ENCODE results near the gene APBA1. TPM values are rescaled to one million over a fixed set of nuclear protein-coding genes. Genes with fewer than 3 reads are reported as not detected.

APBA1 gene
- total and polyA plus RNA-seq, 9 of the 15 experiments (the other 6 are each of a cell fraction or from before 2014, with no cell fraction given) = 0.01 to 0.02 TPM; not detected in 7

DNA sequence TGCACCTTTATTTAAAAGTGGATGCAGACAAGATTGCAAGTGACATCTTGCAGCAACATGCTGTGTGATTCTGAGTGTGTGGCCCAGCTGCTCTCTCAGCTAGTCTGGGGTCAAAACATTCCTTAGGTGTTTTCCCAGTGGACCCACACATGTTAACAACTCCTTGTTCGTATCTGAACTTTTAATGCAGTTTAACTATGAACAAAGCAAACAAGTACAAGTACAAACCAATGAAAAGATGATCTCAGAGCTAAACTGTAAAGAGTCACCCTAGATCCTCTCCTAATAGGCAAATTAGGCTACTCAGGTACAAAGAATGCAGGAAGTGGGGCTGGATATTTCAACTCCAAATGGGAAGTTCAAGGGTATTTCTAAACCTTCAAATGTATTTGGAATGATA is 238.8 kb downstream of the APBA1 start:
- H3K4me2 ChIP-seq (ENCODE audit: insufficient read depth, low read length) = no peak overlapping the region
- FAIRE-seq (no peak), DNase-seq (ENCODE audit: extremely low read depth in 1 of 4, low spot score in 3 of 4) (no peak), ATAC-seq (no peak)
- H3K4me3 ChIP-seq = no peak overlapping the region
- no peak overlapping the region for H2AFZ ChIP-seq (ENCODE audit: low read depth, low read length)
- no TSS peak for BruUV-seq (replicated peaks)
- 0% methylated on average over 1 of the region's 1 CpG for WGBS (ENCODE audit: insufficient coverage, low coverage, missing lambda C conversion rate)
- no peaks in the 10 kb centered on the region for H3K9me1 ChIP-seq (ENCODE audit: control insufficient read depth, insufficient read depth, low read length)
- H3K4me1 ChIP-seq (replicated peaks in 1 of 2; ENCODE audit: control insufficient read depth in 2 of 2, insufficient read depth in 2 of 2, low read length in 2 of 2) = no peaks in the 10 kb centered on the region
- TF ChIP-seq ZFP30 (CRISPR knock-in tag; IDR thresholded peaks at IDR 0.05; ENCODE audit: borderline replicate concordance) = no peak
- no peaks in the 10 kb centered on the region for H3K9me3 ChIP-seq (replicated peaks; ENCODE audit: control insufficient read depth, insufficient read depth, low read depth, low read length)
- peaks cover 0 to under 1% of the 10 kb centered on the region in 2 experiments; a peak in 1 of 5 replicates for H3K27me3 ChIP-seq (ENCODE audit: control insufficient read depth in 2 of 2, insufficient read depth in 2 of 2, low read length in 2 of 2)
- no peak overlapping the region for H3K27ac ChIP-seq (ENCODE audit: extremely low read depth, low read depth, low read length)
- no peaks in the 10 kb centered on the region for H3K79me2 ChIP-seq (ENCODE audit: control insufficient read depth, insufficient read depth, low read length)
- H4K20me1 ChIP-seq (replicated peaks; ENCODE audit: control insufficient read depth, insufficient read depth, low read length) = no peaks in the 10 kb centered on the region
- intact Hi-C loops (cut with micrococcal nuclease) = no loop called here
- no peak overlapping the region for H3K9ac ChIP-seq (ENCODE audit: insufficient read depth in 1 of 2, low read depth in 2 of 2, low read length in 2 of 2)
- H3K36me3 ChIP-seq (ENCODE audit: control insufficient read depth, insufficient read depth, low read length) = no peaks in the 10 kb centered on the region
- POLR2A ChIA-PET = no interaction called here
- CTCF ChIA-PET (ENCODE audit: low intra/inter-chr PET ratio) = no interaction called here
- in situ Hi-C loops (cut with MboI) = loop anchor here (25.0 kb wide), 1 partner anchor 679 kb away; no protein-coding TSS in a partner anchor

DNA sequence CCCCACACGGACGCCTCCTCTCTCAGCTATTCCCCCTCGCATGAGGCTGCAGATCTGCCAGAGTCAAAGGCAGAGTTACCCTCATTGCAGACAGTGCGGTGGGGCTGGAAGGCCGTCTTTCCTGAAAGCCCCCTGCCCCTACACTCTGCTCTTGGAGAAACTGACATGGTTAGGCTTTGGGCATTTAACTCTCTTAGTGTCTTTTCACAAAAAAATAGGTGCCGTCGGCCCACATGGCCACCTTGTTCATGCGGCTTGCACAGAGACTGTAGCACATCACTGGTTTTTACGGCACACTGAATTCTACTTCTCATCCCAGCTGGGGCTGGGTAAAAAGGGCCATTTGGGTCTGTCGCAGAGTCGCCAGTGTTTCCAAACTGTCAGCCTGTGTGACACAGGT is 239.5 kb downstream of the APBA1 start:
- CTCF ChIA-PET (ENCODE audit: low intra/inter-chr PET ratio) = no interaction called here
- no peak overlapping the region for H3K9ac ChIP-seq (ENCODE audit: insufficient read depth in 1 of 2, low read depth in 2 of 2, low read length in 2 of 2)
- H3K9me3 ChIP-seq (replicated peaks; ENCODE audit: control insufficient read depth, insufficient read depth, low read depth, low read length) = no peaks in the 10 kb centered on the region
- no peak for DNase-seq (ENCODE audit: extremely low read depth in 1 of 4, low spot score in 3 of 4)
- no peaks in the 10 kb centered on the region for H3K36me3 ChIP-seq (ENCODE audit: control insufficient read depth, insufficient read depth, low read length)
- no peaks in the 10 kb centered on the region for H4K20me1 ChIP-seq (replicated peaks; ENCODE audit: control insufficient read depth, insufficient read depth, low read length)
- intact Hi-C loops (cut with micrococcal nuclease) (no loop called here), in situ Hi-C loops (cut with MboI) (loop anchor here (25.0 kb wide), 1 partner anchor 680 kb away; no protein-coding TSS in a partner anchor)
- no peak overlapping the region for H2AFZ ChIP-seq (ENCODE audit: low read depth, low read length)
- H3K4me2 ChIP-seq (ENCODE audit: insufficient read depth, low read length) = no peak overlapping the region
- H3K79me2 ChIP-seq (ENCODE audit: control insufficient read depth, insufficient read depth, low read length) = no peaks in the 10 kb centered on the region
- H3K4me1 ChIP-seq (replicated peaks in 1 of 2; ENCODE audit: control insufficient read depth in 2 of 2, insufficient read depth in 2 of 2, low read length in 2 of 2) = no peaks in the 10 kb centered on the region
- POLR2A ChIA-PET = interaction anchor here (0.6 kb wide), 1 partner anchor 388 kb away, joined by 3 read pairs; no protein-coding TSS in a partner anchor
- H3K27me3 ChIP-seq (ENCODE audit: control insufficient read depth in 2 of 2, insufficient read depth in 2 of 2, low read length in 2 of 2) = peaks cover 0 to 7% of the 10 kb centered on the region in 2 experiments; a peak in 1 of 5 replicates
- 8% methylated on average over 6 of the region's 11 CpGs for WGBS (ENCODE audit: insufficient coverage, low coverage, missing lambda C conversion rate)
- BruUV-seq (replicated peaks) = no TSS peak
- ATAC-seq = no peak
- H3K9me1 ChIP-seq (ENCODE audit: control insufficient read depth, insufficient read depth, low read length) = no peaks in the 10 kb centered on the region
- no peak for FAIRE-seq
- H3K27ac ChIP-seq (ENCODE audit: extremely low read depth, low read depth, low read length) = no peak overlapping the region
- H3K4me3 ChIP-seq = no peak overlapping the region
- TF ChIP-seq CREB5 (CRISPR knock-in tag; IDR thresholded peaks at IDR 0.05) = no peak
- no peak for TF ChIP-seq ZFP1 (CRISPR knock-in tag; IDR thresholded peaks at IDR 0.05)
- no peak for TF ChIP-seq MBD2 (IDR thresholded peaks at IDR 0.05; ENCODE audit: borderline replicate concordance, low read depth)
- TF ChIP-seq SREBF1 (IDR thresholded peaks at IDR 0.05; ENCODE audit: borderline replicate concordance, low read depth, low read length) = no peak
- TF ChIP-seq MCM7 (IDR thresholded peaks at IDR 0.05) = no peak
- TF ChIP-seq SP2 (IDR thresholded peaks at IDR 0.05; ENCODE audit: extremely low read depth, low read depth, low read length, poor library complexity, severe bottlenecking) = no peak
- TF ChIP-seq, protein P1, sequence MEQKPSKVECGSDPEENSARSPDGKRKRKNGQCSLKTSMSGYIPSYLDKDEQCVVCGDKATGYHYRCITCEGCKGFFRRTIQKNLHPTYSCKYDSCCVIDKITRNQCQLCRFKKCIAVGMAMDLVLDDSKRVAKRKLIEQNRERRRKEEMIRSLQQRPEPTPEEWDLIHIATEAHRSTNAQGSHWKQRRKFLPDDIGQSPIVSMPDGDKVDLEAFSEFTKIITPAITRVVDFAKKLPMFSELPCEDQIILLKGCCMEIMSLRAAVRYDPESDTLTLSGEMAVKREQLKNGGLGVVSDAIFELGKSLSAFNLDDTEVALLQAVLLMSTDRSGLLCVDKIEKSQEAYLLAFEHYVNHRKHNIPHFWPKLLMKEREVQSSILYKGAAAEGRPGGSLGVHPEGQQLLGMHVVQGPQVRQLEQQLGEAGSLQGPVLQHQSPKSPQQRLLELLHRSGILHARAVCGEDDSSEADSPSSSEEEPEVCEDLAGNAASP (IDR thresholded peaks at IDR 0.05) = no peak
- no peak for TF ChIP-seq ZNF561 (CRISPR knock-in tag; conservative IDR thresholded peaks at IDR 0.05)
- no peak for TF ChIP-seq HMG20A (CRISPR knock-in tag; conservative IDR thresholded peaks at IDR 0.05)
